HG03342 (cell line): ENCODE measurements around the gene ANKMY2.
"Not testable (repeated sequence)": the region's sequence is repeated elsewhere in the genome, so short reads cannot be mapped to it uniquely, and the experiment has no call there.

Source experiments
- ATAC-seq: cut with Tn5 transposase; IDR thresholded peaks from one replicate; pipeline ENCODE4 v1.9.1; 2021; ENCODE audit warnings: mild to moderate bottlenecking, moderate library complexity; ENCODE audit not compliant: unreplicated experiment

ANKMY2 gene

GRCh38 chr7:16659854-16660497 lies 14.4 kb upstream of the ANKMY2 start:
- ATAC-seq: not testable (repeated sequence)

- ATAC-seq: no peak
These were observed 12.2 kb upstream of the ANKMY2 start for GRCh38 chr7:16657656-16658279.

GRCh38 chr7:16656141-16656540 lies 10.6 kb upstream of the ANKMY2 start:
- no peak for ATAC-seq

GRCh38 chr7:16655394-16655793 lies 9.8 kb upstream of the ANKMY2 start:
- no peak for ATAC-seq

GRCh38 chr7:16652888-16653287 lies 7.3 kb upstream of the ANKMY2 start:
- ATAC-seq: no peak

- ATAC-seq: no peak
These were observed 6.7 kb upstream of the ANKMY2 start for GRCh38 chr7:16652240-16652583.

GRCh38 chr7:16651396-16652239 lies 6.1 kb upstream of the ANKMY2 start:
- ATAC-seq: no peak

- ATAC-seq: no peak
These were observed 4.7 kb upstream of the ANKMY2 start for GRCh38 chr7:16650266-16650665.

- no peak for ATAC-seq
These were observed 3.6 kb upstream of the ANKMY2 start for GRCh38 chr7:16649196-16649595.

GRCh38 chr7:16648551-16648950 lies 3.0 kb upstream of the ANKMY2 start:
- ATAC-seq: no peak

- ATAC-seq: no peak
These were observed 1.9 kb upstream of the ANKMY2 start for GRCh38 chr7:16647435-16647960.

GRCh38 chr7:16646472-16647072 lies 1.0 kb upstream of the ANKMY2 start:
- ATAC-seq: no peak

GRCh38 chr7:16644636-16645592 lies 640 bp downstream of the ANKMY2 start:
- no peak for ATAC-seq

- no peak for ATAC-seq
These were observed 1.4 kb downstream of the ANKMY2 start for GRCh38 chr7:16644157-16644556.

GRCh38 chr7:16638282-16639280 lies 7.0 kb downstream of the ANKMY2 start:
- no peak for ATAC-seq

- no peak for ATAC-seq
These were observed 8.2 kb downstream of the ANKMY2 start for GRCh38 chr7:16637379-16637778.

GRCh38 chr7:16636555-16637101 lies 8.9 kb downstream of the ANKMY2 start:
- ATAC-seq: no peak

GRCh38 chr7:16634271-16634738 lies 11.2 kb downstream of the ANKMY2 start:
- no peak for ATAC-seq

GRCh38 chr7:16630654-16631053 lies 14.9 kb downstream of the ANKMY2 start:
- no peak for ATAC-seq
